GM19438 (cell line): ENCODE measurements around the gene ATP2A1.

Source experiments
- ATAC-seq: cut with Tn5 transposase; IDR thresholded peaks from one replicate; pipeline ENCODE4 v1.9.1; 2021; ENCODE audit warnings: low read depth; ENCODE audit not compliant: unreplicated experiment

Gene ATP2A1

GRCh38 chr16:28878083-28878926, at the start of gene ATP2A1:
Gene ATP2A1, plus strand, starts transcription at chr16:28878488. Its CDS starts 184 bp downstream, at chr16:28878672.
- no peak for ATAC-seq

DNA sequence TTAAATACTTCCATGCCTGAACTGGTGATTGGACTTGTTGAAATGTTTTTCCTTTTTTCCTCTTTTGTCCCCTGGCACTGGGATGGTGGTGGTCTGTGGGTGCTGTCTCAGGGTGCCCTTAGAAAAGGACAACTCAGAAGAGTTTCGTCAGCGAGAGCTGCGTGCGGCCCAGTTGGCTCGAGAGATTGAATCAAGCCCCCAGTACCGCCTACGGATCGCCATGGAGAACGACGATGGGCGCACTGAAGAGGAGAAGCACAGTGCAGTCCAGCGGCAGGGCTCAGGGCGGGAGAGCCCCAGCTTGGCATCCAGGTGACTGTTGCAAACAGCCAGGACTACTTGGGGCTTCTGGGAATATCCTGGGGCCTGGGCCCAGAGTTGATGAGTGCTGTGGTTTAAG, 48.5 kb upstream of the ATP2A1 start:
- ATAC-seq: no peak

DNA sequence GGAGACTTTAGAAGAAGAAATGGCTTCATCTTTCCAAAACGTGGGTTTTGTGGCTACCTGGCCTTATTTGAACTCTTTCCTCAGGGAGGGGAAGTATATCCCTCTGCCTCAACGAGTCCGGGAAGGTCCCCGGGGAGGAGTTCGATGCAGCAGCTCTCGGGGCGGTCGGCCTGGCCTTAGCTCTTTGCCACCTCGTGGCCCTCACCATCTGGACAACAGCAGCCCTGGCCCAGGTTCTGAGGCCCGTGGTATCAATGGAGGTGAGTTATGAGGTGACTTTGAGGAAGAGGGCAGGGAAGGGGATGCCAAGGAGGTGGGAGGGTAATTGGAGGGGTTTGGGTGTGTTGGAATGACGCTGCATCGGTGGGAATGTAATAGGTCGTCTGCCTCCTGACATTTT, 47.8 kb upstream of the ATP2A1 start:
- no peak for ATAC-seq

GRCh38 chr16:28834349-28834748, 43.9 kb upstream of the ATP2A1 start:
- ATAC-seq: no peak

GRCh38 chr16:28834873-28835863, 43.1 kb upstream of the ATP2A1 start:
- no peak for ATAC-seq

DNA sequence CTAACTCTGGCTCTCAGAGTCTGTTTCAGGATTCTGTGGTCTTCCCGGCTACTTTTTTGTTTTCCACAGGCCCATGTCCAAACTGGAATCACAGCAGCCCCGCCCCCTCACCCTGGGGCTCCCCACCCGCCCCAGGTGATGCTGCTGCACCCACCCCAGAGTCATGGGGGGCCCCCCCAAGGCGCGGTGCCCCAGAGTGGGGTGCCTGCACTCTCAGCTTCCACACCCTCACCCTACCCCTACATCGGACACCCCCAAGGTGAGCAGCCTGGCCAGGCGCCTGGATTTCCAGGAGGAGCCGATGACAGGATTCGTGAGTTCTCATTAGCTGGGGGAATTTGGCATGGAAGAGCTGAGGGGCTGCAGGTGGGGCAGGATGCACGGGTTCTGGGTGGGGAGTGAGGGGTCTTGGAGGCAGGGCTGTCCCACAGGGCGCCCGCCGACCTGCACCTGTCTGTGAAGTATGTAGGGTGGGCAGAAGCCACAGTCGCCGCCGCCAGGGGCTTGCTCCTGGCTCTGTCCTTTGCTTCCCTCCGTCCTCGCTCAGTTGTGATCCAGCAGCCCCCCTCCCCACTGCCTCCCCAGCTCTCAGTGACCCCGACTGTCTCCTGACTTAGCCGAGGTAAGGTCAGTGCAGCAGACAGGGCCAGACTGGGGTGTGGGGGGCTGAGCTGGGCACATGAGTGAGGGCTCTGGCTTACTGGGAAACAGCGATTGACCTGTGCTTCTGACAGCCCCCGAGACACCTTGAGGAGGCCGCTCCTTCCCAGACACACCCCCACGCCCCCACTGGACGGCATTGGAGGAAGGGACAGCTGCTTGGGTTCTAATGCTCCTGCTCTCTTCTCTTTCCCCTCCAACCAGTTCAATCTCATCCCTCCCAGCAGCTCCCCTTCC, 42.2 kb upstream of the ATP2A1 start:
- no peak for ATAC-seq

- no peak for ATAC-seq
These were observed 41.6 kb upstream of the ATP2A1 start for GRCh38 chr16:28836761-28837064.

- no peak for ATAC-seq
These were observed 40.4 kb upstream of the ATP2A1 start for GRCh38 chr16:28837672-28838557.

DNA sequence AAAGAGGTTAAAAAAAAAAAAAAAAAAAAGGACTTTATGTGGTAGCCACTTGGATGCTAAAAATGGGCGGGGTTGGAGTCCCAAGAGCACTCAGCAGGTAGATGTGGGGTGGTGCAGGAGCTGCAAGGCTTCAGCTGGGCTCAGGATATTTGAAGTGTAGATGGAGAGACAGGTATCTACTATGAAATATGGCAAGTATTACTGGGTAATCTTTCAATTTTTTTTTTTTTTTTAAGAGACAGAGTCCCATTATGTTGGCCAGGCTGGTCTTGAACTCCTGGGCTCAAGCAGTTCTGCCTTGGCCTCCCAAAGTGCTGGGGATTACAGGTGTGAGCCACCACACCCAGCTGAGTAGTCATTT, 39.8 kb upstream of the ATP2A1 start:
- ATAC-seq: no peak

- ATAC-seq: no peak
These were observed 39.2 kb upstream of the ATP2A1 start for GRCh38 chr16:28839004-28839639.

GRCh38 chr16:28839899-28840298, 38.4 kb upstream of the ATP2A1 start:
- no peak for ATAC-seq

GRCh38 chr16:28842696-28843095, 35.6 kb upstream of the ATP2A1 start:
- ATAC-seq: no peak

- ATAC-seq: no peak
These were observed 34.5 kb upstream of the ATP2A1 start for GRCh38 chr16:28843766-28844165.

DNA sequence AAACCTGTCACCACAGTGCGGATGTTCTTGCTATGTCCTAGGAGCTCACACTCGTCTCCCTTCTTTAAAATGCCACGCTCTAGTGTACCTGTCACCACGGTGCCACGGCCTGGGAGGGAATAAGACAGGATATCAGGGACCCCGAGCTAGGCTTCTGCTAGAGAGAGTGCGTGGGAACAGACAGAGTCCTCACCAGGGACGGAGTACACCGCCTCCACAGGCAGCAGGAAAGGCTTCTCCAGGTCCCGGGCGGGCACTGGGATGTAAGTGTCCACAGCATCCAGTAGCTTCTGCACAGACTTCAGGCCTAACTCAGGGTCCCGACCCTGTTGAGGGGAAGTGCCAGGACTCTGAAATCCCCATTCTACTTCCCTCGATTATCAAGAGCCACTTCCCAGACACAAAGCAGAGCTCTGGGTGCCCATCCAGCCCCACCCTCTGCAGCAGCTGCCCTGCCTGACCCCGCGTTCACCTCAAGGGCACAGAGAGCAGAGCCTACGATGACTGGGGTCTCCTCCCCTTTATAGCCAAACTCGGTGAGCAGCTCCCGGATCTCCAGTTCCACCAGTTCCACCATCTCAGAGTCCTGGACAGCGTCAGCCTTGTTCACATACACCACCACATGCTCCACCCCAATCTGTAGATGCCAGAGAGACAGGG, 33.9 kb upstream of the ATP2A1 start:
- ATAC-seq: no peak

DNA sequence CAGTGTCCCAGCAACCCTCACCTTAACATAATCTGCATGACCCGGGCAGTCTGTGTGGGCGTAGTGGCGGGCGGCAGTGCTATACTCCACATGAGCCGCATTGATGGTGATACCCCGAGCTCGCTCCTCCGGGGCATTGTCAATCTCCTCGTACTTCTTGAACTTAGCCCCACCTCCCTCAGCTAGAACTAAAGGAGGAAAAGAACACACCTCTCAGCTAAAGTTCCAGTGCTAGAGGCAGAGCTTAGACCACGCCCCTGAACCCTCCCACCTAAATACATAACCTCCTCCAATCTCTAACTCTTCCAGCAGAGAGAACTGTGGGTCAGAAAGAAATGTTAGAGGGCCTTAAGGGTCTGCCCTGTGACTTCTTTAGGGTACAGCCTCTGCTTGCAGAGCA, 33.0 kb upstream of the ATP2A1 start:
- no peak for ATAC-seq

- no peak for ATAC-seq
These were observed 32.6 kb upstream of the ATP2A1 start for GRCh38 chr16:28845761-28846079.

- peak; percentile 94 for ATAC-seq
These were observed 32.0 kb upstream of the ATP2A1 start, which contains the start of gene TUFM for GRCh38 chr16:28846080-28846932. Gene TUFM, minus strand, starts transcription at chr16:28846348. Its CDS starts 79 bp downstream, at chr16:28846269.

DNA sequence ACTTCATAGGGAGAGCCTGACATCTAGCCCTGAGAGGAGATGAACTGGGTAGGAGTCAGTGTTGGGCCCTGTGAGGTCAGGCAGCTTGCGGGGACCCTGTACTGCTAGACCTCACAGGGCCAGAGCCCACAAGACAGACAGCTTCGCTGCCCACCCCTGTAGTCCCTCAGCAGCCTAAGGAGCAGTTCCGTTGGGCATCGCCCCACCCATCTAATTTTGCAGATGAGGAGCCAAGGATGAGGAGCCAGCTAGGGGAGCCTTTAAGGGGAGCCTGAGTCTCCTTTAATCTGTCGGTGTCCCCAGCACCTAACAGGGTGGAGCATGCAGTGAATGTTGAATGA, 31.4 kb upstream of the ATP2A1 start:
- no peak for ATAC-seq
